ENCODE data around the gene AVPR1B.

GRCh38 chr1:206105464-206105995 is 11.7 kb downstream of the AVPR1B start:
- TF ChIP-seq CTCF (IDR thresholded peaks at IDR 0.05) = no peak
- TF ChIP-seq POLR2A (IDR thresholded peaks at IDR 0.05) = no peak

Data from uterus (tissue), 2 donors.